ENCODE results near the gene AXDND1. TPM values are rescaled to one million over a fixed set of nuclear protein-coding genes. Genes with fewer than 3 reads are reported as not detected.
"Not testable (repeated sequence)": the region's sequence is repeated elsewhere in the genome, so short reads cannot be mapped to it uniquely, and the experiment has no call there.

Gene AXDND1
- polyA plus RNA-seq, 4 donors = 0.23 to 28.0 (median 13.9) TPM

- DNase-seq (ENCODE audit: low read depth in 4 of 4, low spot score in 3 of 4) = no peak
These were observed 82.8 kb downstream of the AXDND1 start for GRCh38 chr1:179448437-179449149.

GRCh38 chr1:179459606-179460206 lies 93.9 kb downstream of the AXDND1 start:
- not testable (repeated sequence) for DNase-seq (ENCODE audit: low read depth in 4 of 4, low spot score in 3 of 4)

GRCh38 chr1:179465661-179466060 lies 99.9 kb downstream of the AXDND1 start:
- not testable (repeated sequence) for DNase-seq (ENCODE audit: low read depth in 4 of 4, low spot score in 3 of 4)

GRCh38 chr1:179474713-179475112 lies 108.9 kb downstream of the AXDND1 start:
- DNase-seq (ENCODE audit: low read depth in 4 of 4, low spot score in 3 of 4) = no peak

GRCh38 chr1:179476484-179476883 lies 110.7 kb downstream of the AXDND1 start:
- no peak for DNase-seq (ENCODE audit: low read depth in 4 of 4, low spot score in 3 of 4)

GRCh38 chr1:179478370-179478769 lies 112.6 kb downstream of the AXDND1 start:
- DNase-seq (ENCODE audit: low read depth in 4 of 4, low spot score in 3 of 4) = no peak

GRCh38 chr1:179490611-179491010 lies 124.8 kb downstream of the AXDND1 start:
- DNase-seq (ENCODE audit: low read depth in 4 of 4, low spot score in 3 of 4) = no peak

- DNase-seq (ENCODE audit: low read depth in 4 of 4, low spot score in 3 of 4) = no peak
These were observed 127.6 kb downstream of the AXDND1 start for GRCh38 chr1:179493323-179493722.

- DNase-seq (ENCODE audit: low read depth in 4 of 4, low spot score in 3 of 4) = no peak
These were observed 140.4 kb downstream of the AXDND1 start for GRCh38 chr1:179506199-179506598.

GRCh38 chr1:179509384-179509783 lies 143.6 kb downstream of the AXDND1 start:
- no peak for DNase-seq (ENCODE audit: low read depth in 4 of 4, low spot score in 3 of 4)

GRCh38 chr1:179510038-179510437 lies 144.3 kb downstream of the AXDND1 start:
- DNase-seq (ENCODE audit: low read depth in 4 of 4, low spot score in 3 of 4) = no peak

- DNase-seq (ENCODE audit: low read depth in 4 of 4, low spot score in 3 of 4) = no peak
These were observed 151.4 kb downstream of the AXDND1 start for GRCh38 chr1:179516976-179517705.

GRCh38 chr1:179518544-179518943 lies 152.8 kb downstream of the AXDND1 start:
- DNase-seq (ENCODE audit: low read depth in 4 of 4, low spot score in 3 of 4) = not testable (repeated sequence)

GRCh38 chr1:179529482-179530195 lies 163.9 kb downstream of the AXDND1 start:
- DNase-seq (ENCODE audit: low read depth in 4 of 4, low spot score in 3 of 4) = no peak

- DNase-seq (ENCODE audit: low read depth in 4 of 4, low spot score in 3 of 4) = no peak
These were observed 164.6 kb downstream of the AXDND1 start for GRCh38 chr1:179530352-179530751.

GRCh38 chr1:179541774-179542173 lies 176.0 kb downstream of the AXDND1 start:
- no peak for DNase-seq (ENCODE audit: low read depth in 4 of 4, low spot score in 3 of 4)

- DNase-seq (ENCODE audit: low read depth in 4 of 4, low spot score in 3 of 4) = no peak
These were observed 179.6 kb downstream of the AXDND1 start for GRCh38 chr1:179545321-179545720.

GRCh38 chr1:179547021-179547535 lies 181.3 kb downstream of the AXDND1 start:
- DNase-seq (ENCODE audit: low read depth in 4 of 4, low spot score in 3 of 4) = no peak

GRCh38 chr1:179548666-179549367 lies 183.0 kb downstream of the AXDND1 start:
- DNase-seq (ENCODE audit: low read depth in 4 of 4, low spot score in 3 of 4) = no peak

GRCh38 chr1:179549368-179549700 lies 183.6 kb downstream of the AXDND1 start:
- no peak for DNase-seq (ENCODE audit: low read depth in 4 of 4, low spot score in 3 of 4)

Data from left renal pelvis (tissue), 4 donors.